HCT116 (cell line): ENCODE results near the gene PRKG1. TPM values are rescaled to one million over a fixed set of nuclear protein-coding genes. Genes with fewer than 3 reads are reported as not detected.

ENCODE experiments used
- ATAC-seq: fragments of 200-7000 bp; cut with Tn5 transposase; 2 replicates; pipeline ENCODE4 v1.9.1; 2020; ENCODE audit warnings: mild to moderate bottlenecking, moderate library complexity
- BruUV-seq: library from RNA; stranded (reverse); fragments of 400-500 nt; replicated peaks from 2 replicates; lab custom pipeline; 2021; lab: Mats Ljungman, UMichigan
- CTCF ChIA-PET: fragments of 300-600 bp; sonication (Branson Sonifier 250); formaldehyde crosslinking; loops from one replicate; lab custom pipeline; 2021; ENCODE audit warnings: antibody characterized with exemption; lab: Charles Lee
- POLR2A ChIA-PET: fragments of 300-600, 350-600 bp; sonication (Branson Sonifier 250); formaldehyde crosslinking; loops from one replicate; lab custom pipeline; 2021; ENCODE audit warnings: antibody characterized with exemption; lab: Charles Lee
- RAD21 ChIA-PET, 2 experiments: fragments of 300-600 bp; sonication (Branson Sonifier 250); formaldehyde crosslinking; loops; one replicate each; lab custom pipeline; 2023; ENCODE audit warnings: low total read pairs in 2 of 2; ENCODE audit not compliant: uncharacterized antibody in 2 of 2, unreplicated experiment in 2 of 2, low non-redundant PET in 1 of 2; lab: Charles Lee
- DNase-seq: peaks from one replicate; pipeline ENCODE4 v3.0.0-alpha.2; 2010; ENCODE audit warnings: low read depth, low spot score
- H2AFZ ChIP-seq: fragments of 200-600 bp; shearing (Covaris generic), sonication (generic); 2 replicates; pipeline ENCODE4 v1.6.1; 2017; ENCODE audit warnings: low read depth, mixed run types, mixed read lengths, antibody characterized with exemption, low read length; ENCODE audit not compliant: poor library complexity, severe bottlenecking
- H3K27ac ChIP-seq: 2 replicates; pipeline ENCODE4 v1.5.1; 2012; ENCODE audit warnings: low read depth, low read length
- H3K27me3 ChIP-seq: fragments of 200-600 bp; sonication (generic); 2 replicates; pipeline ENCODE4 v1.6.1; 2016; ENCODE audit warnings: mixed run types, low read length, mixed read lengths; ENCODE audit not compliant: insufficient read depth
- H3K36me3 ChIP-seq, 2 experiments: fragments of 200-500 bp in 1 of 2; fragments of 200-600 bp in 1 of 2; sonication (Bioruptor generic) in 1 of 2; sonication (generic) in 1 of 2; 2 replicates each; pipeline versions ENCODE4 v1.5.1 to v1.6.1; 2014 to 2016; ENCODE audit warnings: low read length in 2 of 2, inconsistent platforms in 1 of 2, mixed read lengths in 1 of 2, mixed run types in 1 of 2; ENCODE audit not compliant: insufficient read depth in 2 of 2, control insufficient read depth in 1 of 2
- H3K4me1 ChIP-seq, 2 experiments: fragments of 200-600 bp in 1 of 2; sonication (generic) in 1 of 2; 2 replicates each; pipeline versions ENCODE4 v1.5.1 to v1.6.1; 2012 to 2017; ENCODE audit warnings: low read length in 2 of 2, inconsistent platforms in 1 of 2, mild to moderate bottlenecking in 1 of 2, mixed read lengths in 1 of 2, mixed run types in 1 of 2, moderate library complexity in 1 of 2; ENCODE audit not compliant: insufficient read depth in 2 of 2, control insufficient read depth in 1 of 2
- H3K4me2 ChIP-seq: fragments of 200-600 bp; sonication (generic); 2 replicates; pipeline ENCODE4 v1.6.1; 2017; ENCODE audit warnings: mixed run types, low read length, mixed read lengths
- H3K4me3 ChIP-seq, 2 experiments: fragments of 200-600 bp in 1 of 2; sonication (generic) in 1 of 2; replicated peaks in 1 of 2; 2 replicates each; pipeline ENCODE4 v1.5.1; 2011 to 2016; ENCODE audit warnings: low read length in 2 of 2, control low read depth in 1 of 2, low read depth in 1 of 2, mild to moderate bottlenecking in 1 of 2, mixed read lengths in 1 of 2, mixed run types in 1 of 2
- H3K79me2 ChIP-seq: fragments of 200-600 bp; sonication (generic); 2 replicates; pipeline ENCODE4 v1.6.1; 2017; ENCODE audit warnings: mild to moderate bottlenecking, mixed run types, low read length, moderate library complexity, mixed read lengths; ENCODE audit not compliant: insufficient read depth
- H3K9ac ChIP-seq: fragments of 200-600 bp; sonication (generic); 2 replicates; pipeline ENCODE4 v1.6.1; 2016; ENCODE audit warnings: low read length, mixed read lengths
- H3K9me2 ChIP-seq: fragments of 200-600 bp; sonication (generic), shearing (Covaris generic); 2 replicates; pipeline ENCODE4 v1.6.1; 2017; ENCODE audit warnings: mixed run types, mild to moderate bottlenecking, moderate library complexity; ENCODE audit not compliant: insufficient read depth
- H3K9me3 ChIP-seq, 2 experiments: fragments of 200-500 bp in 1 of 2; fragments of 200-600 bp in 1 of 2; sonication (Bioruptor generic) in 1 of 2; sonication (generic) in 1 of 2; 2 replicates each; pipeline ENCODE4 v1.6.1; 2014 to 2017; ENCODE audit warnings: low read length in 2 of 2, mixed read lengths in 2 of 2, inconsistent platforms in 1 of 2, low read depth in 1 of 2, mild to moderate bottlenecking in 1 of 2, mixed run types in 1 of 2, moderate library complexity in 1 of 2; ENCODE audit not compliant: control insufficient read depth in 1 of 2, insufficient read depth in 1 of 2
- H4K20me1 ChIP-seq: fragments of 200-600 bp; sonication (generic), shearing (Covaris generic); 2 replicates; pipeline ENCODE4 v1.6.1; 2017; ENCODE audit warnings: mixed run types, mild to moderate bottlenecking, moderate library complexity; ENCODE audit not compliant: insufficient read depth
- ATF3 ChIP-seq: IDR thresholded peaks from 2 replicates; pipeline ENCODE4 v1.6.1; 2012
- CBX3 ChIP-seq: IDR thresholded peaks from 2 replicates; pipeline ENCODE4 v1.6.1; 2012; ENCODE audit warnings: low read depth
- CTCF ChIP-seq, 3 experiments: fragments of 200-600 bp in 1 of 3; sonication (generic) in 1 of 3; IDR thresholded peaks in 2 of 3; conservative IDR thresholded peaks in 1 of 3; 2 replicates each; pipeline ENCODE4 v1.5.1; 2012 to 2017; ENCODE audit warnings: low read depth in 2 of 3, low read length in 2 of 3, antibody characterized with exemption in 1 of 3, borderline replicate concordance in 1 of 3, control low read depth in 1 of 3, mild to moderate bottlenecking in 1 of 3, mixed read lengths in 1 of 3, mixed run types in 1 of 3, moderate library complexity in 1 of 3; ENCODE audit not compliant: insufficient read depth in 1 of 3
- EGR1 ChIP-seq: IDR thresholded peaks from 2 replicates; pipeline ENCODE4 v1.6.1; 2012; ENCODE audit warnings: low read depth
- EZH2phosphoT487 ChIP-seq: fragments of 200-600 bp; IDR thresholded peaks from 2 replicates; pipeline ENCODE4 v1.6.1; 2018; ENCODE audit warnings: antibody characterized with exemption, borderline replicate concordance
- FOSL1 ChIP-seq: IDR thresholded peaks from 2 replicates; pipeline ENCODE4 v1.6.1; 2012; ENCODE audit warnings: low read depth
- JUND ChIP-seq: IDR thresholded peaks from 2 replicates; pipeline ENCODE4 v1.6.1; 2012
- MAX ChIP-seq: IDR thresholded peaks from 2 replicates; pipeline ENCODE4 v1.6.1; 2012
- POLR2A ChIP-seq: IDR thresholded peaks from 2 replicates; pipeline ENCODE4 v1.7.0; 2011; ENCODE audit warnings: borderline replicate concordance; ENCODE audit not compliant: insufficient read depth, insufficient read length; ENCODE audit errors: extremely low read depth
- POLR2AphosphoS5 ChIP-seq: IDR thresholded peaks from 2 replicates; pipeline ENCODE4 v1.6.1; 2011; ENCODE audit warnings: mild to moderate bottlenecking, low read depth, low read length, moderate library complexity
- RAD21 ChIP-seq: IDR thresholded peaks from 2 replicates; pipeline ENCODE4 v1.6.1; 2012; ENCODE audit warnings: low read depth, mild to moderate bottlenecking
- REST ChIP-seq: IDR thresholded peaks from 2 replicates; pipeline ENCODE4 v1.6.1; 2012; ENCODE audit warnings: low read depth
- SIN3A ChIP-seq: IDR thresholded peaks from 2 replicates; pipeline ENCODE4 v1.6.1; 2012; ENCODE audit warnings: low read depth
- SP1 ChIP-seq: IDR thresholded peaks from 2 replicates; pipeline ENCODE4 v1.6.1; 2012; ENCODE audit warnings: low read depth
- SRF ChIP-seq: IDR thresholded peaks from 2 replicates; pipeline ENCODE4 v1.6.1; 2012; ENCODE audit warnings: low read depth
- YY1 ChIP-seq: IDR thresholded peaks from 2 replicates; pipeline ENCODE4 v1.6.1; 2011; ENCODE audit warnings: low read length, low read depth, moderate library complexity, mild to moderate bottlenecking; ENCODE audit not compliant: insufficient replicate concordance; ENCODE audit errors: extremely low read depth
- ZBTB33 ChIP-seq: IDR thresholded peaks from 2 replicates; pipeline ENCODE4 v1.6.1; 2011; ENCODE audit warnings: mild to moderate bottlenecking, low read length, moderate library complexity; ENCODE audit not compliant: insufficient replicate concordance; ENCODE audit errors: extremely low read depth
- ZFX ChIP-seq: fragments of 450-650 bp; IDR thresholded peaks from 2 replicates; pipeline ENCODE4 v1.6.1; 2017
- ZNF274 ChIP-seq: fragments of 200-500 bp; sonication (Bioruptor generic); IDR thresholded peaks from 2 replicates; pipeline ENCODE4 v1.6.1; 2014; ENCODE audit warnings: mild to moderate bottlenecking, low read depth, low read length, inconsistent platforms
- intact Hi-C: fragments of 100-400 bp; cut with micrococcal nuclease; formaldehyde crosslinking; loops from 2 replicates; pipeline ENCODE4 v1.10.0; 2022
- total RNA-seq: library from RNA; stranded (reverse); gene quantifications from one replicate; pipeline ENCODE4 v1.2.1, GENCODE V29; 2021; ENCODE audit not compliant: unreplicated experiment

The PRKG1 gene
- total RNA-seq, 1 experiment from 2014 or later, result 1.4 TPM

- ChIA-PET CTCF (no interaction called here), POLR2A (no interaction called here), RAD21 (no interaction called here)
- BruUV-seq, result no TSS peak
- no peak overlapping the region for H3K9ac ChIP-seq
- intact Hi-C loops, result no loop called here
- H3K27ac ChIP-seq, result no peak overlapping the region
- DNase-seq, result no peak
- no peaks in the 10 kb centered on the region for H3K9me3 ChIP-seq
- H3K79me2 ChIP-seq, result no peaks in the 10 kb centered on the region
- no peaks in the 10 kb centered on the region for H3K36me3 ChIP-seq
- no peaks in the 10 kb centered on the region for H3K4me1 ChIP-seq
- no peak overlapping the region for H3K4me3 ChIP-seq
- H3K4me2 ChIP-seq, result no peak overlapping the region
- no peak for ATAC-seq
- H3K9me2 ChIP-seq, result no peaks in the 10 kb centered on the region
- TF ChIP-seq JUND (no peak), SRF (no peak), REST (no peak), SP1 (no peak), MAX (no peak), FOSL1 (no peak), EGR1 (no peak), POLR2A (no peak), RAD21 (no peak), CTCF (IDR thresholded peaks at IDR 0.05 in 2 of 3, conservative IDR thresholded peaks at IDR 0.05 in 1 of 3; ENCODE audit: borderline replicate concordance in 1 of 3, insufficient read depth in 1 of 3, low read depth in 2 of 3, low read length in 2 of 3) (no peak), CBX3 (no peak), ZBTB33 (no peak), EZH2phosphoT487 (no peak), ZFX (no peak), POLR2AphosphoS5 (no peak), YY1 (no peak), SIN3A (no peak), ATF3 (no peak), ZNF274 (no peak)
- TF ChIP-seq, all 23 proteins: peak for 0
- Histone ChIP-seq H4K20me1 (no peaks in the 10 kb centered on the region), H3K27me3 (peaks cover 34% of the 10 kb centered on the region), H2AFZ (no peak overlapping the region)
Measured at GRCh38 chr10:51079331-51079730, 5.0 kb downstream of the PRKG1 start.
